DMS153 treated with DMSO at 0.1 percent for 48 hours (cell line): ENCODE results near the gene KCNJ16.

ENCODE experiments used
- DNase-seq: peaks from one replicate; lab custom pipeline; 2025; ENCODE audit not compliant: unreplicated experiment; lab: John Stamatoyannopoulos, UW

KCNJ16 gene

GRCh38 chr17:70095455-70095854, 20.4 kb downstream of the KCNJ16 start:
- DNase-seq = no peak

GRCh38 chr17:70096861-70097260, 21.8 kb downstream of the KCNJ16 start:
- no peak for DNase-seq

DNA sequence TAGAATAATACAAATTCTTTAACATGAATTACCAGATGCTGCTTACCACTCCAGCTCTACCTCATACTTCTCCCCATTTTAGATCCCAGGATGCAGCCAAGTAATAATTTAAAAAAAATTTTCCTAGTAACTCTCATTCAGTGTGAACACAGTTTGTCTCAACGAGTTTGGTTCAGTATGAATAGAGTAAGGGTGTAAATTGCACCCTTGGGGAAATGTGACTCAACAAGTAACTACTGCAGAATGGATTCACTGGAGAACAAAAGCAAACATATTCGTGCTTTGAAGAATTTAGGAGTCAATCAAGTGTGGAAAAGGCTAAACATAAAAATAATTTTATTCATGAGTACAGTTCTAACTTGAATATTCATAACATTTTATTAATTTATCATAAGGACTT, 23.0 kb downstream of the KCNJ16 start:
- no peak for DNase-seq

- DNase-seq = no peak
These were observed 24.3 kb downstream of the KCNJ16 start for GRCh38 chr17:70099294-70099693.

- DNase-seq = no peak
These were observed 24.9 kb downstream of the KCNJ16 start for GRCh38 chr17:70099884-70100283.

- no peak for DNase-seq
These were observed 26.0 kb downstream of the KCNJ16 start for GRCh38 chr17:70100983-70101382.

GRCh38 chr17:70102531-70102930, 27.5 kb downstream of the KCNJ16 start:
- DNase-seq = no peak

DNA sequence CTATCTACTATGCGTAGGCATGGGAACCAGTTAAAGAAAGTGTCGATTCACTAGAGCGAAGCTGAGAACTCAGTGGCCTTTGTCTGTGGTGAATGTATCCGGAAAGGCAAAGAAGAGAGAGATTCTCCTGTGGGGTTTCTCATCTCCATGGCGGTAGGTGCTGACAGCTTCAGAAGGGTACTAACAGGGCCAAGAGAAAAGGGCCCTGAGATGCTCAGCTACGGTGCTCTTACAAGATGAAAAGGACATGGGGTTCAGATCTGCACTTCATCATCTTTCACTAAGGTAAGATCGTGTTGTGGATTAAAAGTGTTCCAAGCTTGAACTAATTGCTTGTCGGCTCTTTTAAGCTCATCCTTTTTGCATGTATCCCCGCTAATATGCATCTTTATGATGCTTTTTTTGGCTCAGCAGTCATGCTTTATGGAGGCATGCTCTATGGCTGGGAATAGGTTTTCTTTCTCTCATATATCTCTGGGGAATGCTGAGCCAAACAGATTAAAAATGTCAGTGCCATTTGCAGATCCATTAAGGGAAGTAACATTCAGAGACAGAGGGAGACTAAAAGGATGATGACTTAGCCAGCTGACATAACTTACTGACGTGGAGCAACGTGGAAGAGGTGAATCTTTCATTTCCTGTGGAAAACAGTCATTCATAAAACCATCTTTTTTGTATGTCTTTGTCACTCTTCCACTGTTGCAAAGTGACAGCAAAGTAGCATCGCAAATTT, 29.9 kb downstream of the KCNJ16 start:
- DNase-seq = no peak

GRCh38 chr17:70105641-70106040, 30.6 kb downstream of the KCNJ16 start:
- no peak for DNase-seq

- DNase-seq = no peak
These were observed 31.5 kb downstream of the KCNJ16 start for GRCh38 chr17:70106551-70106950.

DNA sequence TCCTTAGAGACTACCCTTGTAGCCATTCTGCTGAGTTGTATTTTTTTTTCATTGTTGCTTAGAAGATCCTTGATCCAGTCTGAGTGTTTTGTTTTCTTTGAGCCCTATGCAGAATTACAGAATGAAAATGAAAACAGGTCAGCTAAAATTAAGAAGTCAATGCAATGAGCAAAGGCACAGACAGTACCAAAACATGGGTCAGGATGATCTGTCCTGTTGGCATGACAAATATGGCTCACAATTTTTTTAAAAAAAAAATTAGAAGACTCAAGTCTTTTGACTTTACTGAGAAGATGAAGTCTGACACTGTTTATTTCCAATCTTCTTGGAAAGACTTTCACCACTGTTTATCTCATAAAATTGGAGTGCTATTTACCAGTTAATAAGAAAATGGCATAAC, 32.4 kb downstream of the KCNJ16 start:
- DNase-seq = no peak

GRCh38 chr17:70107904-70108565, 33.0 kb downstream of the KCNJ16 start:
- DNase-seq = no peak

DNA sequence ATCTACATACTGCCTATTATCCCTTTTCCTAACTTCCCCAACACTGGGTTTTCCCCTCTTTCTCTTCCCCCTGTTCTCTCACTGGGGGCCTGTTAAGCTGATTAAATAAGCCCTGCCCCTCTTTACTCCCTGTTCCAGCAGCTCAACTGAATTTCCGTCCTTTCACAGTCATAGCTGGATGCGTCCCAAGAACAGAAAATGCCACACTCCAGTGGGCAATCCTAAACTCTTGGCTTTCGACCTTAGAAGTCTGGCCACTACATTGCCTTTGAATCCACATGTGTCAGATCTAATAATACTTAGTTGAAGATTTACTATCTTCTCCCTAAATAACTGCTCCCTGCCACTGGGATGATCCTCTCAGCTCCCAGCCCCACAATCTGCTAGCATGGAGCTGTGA, 34.5 kb downstream of the KCNJ16 start:
- DNase-seq = no peak

- DNase-seq = no peak
These were observed 35.4 kb downstream of the KCNJ16 start for GRCh38 chr17:70110443-70110880.

DNA sequence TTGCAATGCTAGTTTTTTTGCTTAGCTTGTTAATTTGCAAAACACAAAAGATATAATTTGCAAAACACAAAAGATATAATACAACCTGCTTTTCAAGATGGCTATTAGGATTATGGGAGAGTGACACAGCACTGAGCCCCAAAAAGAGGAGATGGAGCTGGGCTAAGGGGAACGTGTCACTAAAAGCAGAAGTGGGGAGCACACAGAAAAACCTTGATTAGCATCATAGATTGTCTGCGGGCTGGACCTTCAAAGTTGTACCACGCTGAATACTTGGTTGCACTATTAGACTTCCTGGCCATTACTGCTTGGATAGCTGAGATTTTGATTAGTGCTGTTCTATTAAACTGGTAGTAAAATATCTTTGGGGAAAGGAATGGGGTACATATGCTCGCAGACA, 36.2 kb downstream of the KCNJ16 start:
- DNase-seq = no peak

DNA sequence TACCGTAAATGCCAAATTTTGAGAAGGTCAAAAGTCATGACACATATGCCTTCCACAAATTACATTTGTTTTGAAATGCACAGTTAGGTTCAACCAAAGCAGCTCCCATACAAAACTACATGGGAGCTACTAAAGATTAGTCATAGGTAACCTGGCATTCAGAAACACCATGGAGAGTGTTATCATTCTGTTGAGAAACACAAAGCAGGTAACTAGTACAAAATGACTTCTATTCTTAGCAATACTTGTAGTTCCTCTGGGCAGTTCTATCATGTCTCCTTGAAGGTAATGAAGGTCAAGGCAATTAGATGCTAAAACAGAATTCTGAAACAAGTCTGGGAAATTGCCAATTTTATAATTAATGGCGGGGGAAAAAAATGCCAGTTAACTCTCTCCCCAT, 39.4 kb downstream of the KCNJ16 start:
- DNase-seq = no peak

DNA sequence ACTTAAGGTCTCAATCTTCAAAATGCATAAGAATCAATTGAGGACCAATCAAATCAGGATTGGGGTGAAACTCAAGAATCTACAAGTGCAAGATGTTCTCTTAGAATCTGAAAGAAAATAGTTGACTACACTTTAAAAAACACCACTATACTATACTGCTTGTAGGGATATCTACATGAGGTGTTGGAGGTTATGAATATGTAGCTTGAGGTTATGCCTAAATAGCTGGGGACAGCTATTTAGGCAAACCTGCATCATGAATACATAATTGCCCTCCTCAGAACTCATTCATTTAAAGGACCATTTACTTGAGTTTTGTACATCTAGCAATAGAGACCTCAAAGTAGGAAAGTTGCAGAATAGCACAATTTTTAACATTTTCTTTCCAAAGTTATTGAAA, 40.1 kb downstream of the KCNJ16 start:
- DNase-seq = no peak

- DNase-seq = no peak
These were observed 41.9 kb downstream of the KCNJ16 start for GRCh38 chr17:70116919-70117318.

DNA sequence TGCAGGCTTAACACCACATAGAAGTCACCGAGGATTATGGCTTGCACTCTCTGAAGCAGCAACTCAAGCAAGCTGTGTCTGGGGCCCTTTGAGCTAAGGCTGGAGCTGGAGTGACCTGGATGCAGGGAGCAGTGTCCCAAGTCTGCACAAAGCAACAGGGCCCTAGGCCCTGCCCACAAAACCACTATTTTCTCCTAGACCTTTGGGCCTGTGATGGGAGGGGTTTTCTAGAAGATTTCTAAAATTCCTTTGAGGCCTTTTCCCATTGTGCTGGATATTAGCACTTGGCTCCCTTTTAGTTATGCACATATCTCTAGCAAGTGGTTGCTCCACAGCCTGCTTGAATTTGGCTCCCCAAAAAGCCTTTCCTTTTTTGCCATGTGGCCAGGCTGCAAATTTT, 44.5 kb downstream of the KCNJ16 start:
- DNase-seq = no peak

DNA sequence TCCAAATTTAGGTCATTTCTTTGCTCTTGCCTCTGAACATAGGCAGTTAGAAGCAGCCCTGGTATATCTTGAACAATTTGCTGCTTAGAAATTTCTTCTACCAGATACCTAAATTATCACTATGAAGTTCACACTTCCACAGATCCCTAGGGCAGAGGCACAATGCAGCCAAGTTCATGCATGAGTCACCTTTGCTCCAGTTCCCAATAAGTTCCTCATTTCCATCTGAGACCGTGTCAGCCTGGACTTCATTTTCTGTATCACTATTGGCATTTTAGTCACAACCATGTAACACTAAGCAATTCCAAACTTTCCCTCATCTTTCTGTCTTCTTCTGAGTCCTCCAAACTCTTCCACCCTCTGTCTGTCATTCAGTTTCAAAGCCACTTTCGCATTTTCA, 45.0 kb downstream of the KCNJ16 start:
- DNase-seq = no peak

GRCh38 chr17:70120425-70120824, 45.4 kb downstream of the KCNJ16 start:
- DNase-seq = no peak

- no peak for DNase-seq
These were observed 46.1 kb downstream of the KCNJ16 start for GRCh38 chr17:70121126-70121525.

DNA sequence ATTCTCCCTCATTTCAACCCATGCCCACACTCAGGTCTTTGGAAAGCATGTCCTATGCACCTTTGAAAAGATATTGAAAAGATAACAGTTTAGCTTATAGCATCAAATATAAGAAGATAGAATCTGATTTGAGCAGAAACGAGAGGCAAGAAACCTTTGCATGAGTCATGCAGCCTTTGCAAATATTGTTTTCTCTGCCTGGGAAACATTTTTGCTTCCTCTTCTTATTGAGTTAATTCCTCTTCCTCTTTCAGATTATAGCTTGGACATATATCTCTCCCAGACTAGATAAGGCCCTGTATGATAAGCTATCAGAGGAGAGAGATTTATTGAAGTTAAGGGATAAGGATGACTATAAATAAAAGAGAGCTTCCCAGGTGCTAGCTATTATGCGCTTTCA, 48.2 kb downstream of the KCNJ16 start:
- DNase-seq = no peak
